Spleen (tissue), 7 donors: Measurements from ENCODE around the gene MARCHF2.

Source experiments
- CTCF ChIP-seq, 11 experiments: fragments of 200-600 bp in 7 of 11; fragments of 450-650 bp in 4 of 11; sonication (generic) in 4 of 11; IDR thresholded peaks in 8 of 11; conservative IDR thresholded peaks in 3 of 11; 1 replicate in 7 of 11; 2 replicates in 4 of 11; pipeline versions ENCODE4 v1.4.0 to v1.8.0; 2016 to 2021; ENCODE audit warnings: antibody characterized with exemption in 11 of 11, inconsistent platforms in 4 of 11, mild to moderate bottlenecking in 1 of 11
- POLR2A ChIP-seq, 3 donors: fragments of 450-650 bp; IDR thresholded peaks; one replicate each; pipeline ENCODE4 v1.5.1; 2017; ENCODE audit warnings: antibody characterized with exemption in 3 of 3, mild to moderate bottlenecking in 1 of 3
- POLR2AphosphoS5 ChIP-seq, 3 donors: sonication (generic); formaldehyde crosslinking; IDR thresholded peaks; one replicate each; pipeline ENCODE4 v1.5.1; 2017; ENCODE audit warnings: antibody characterized with exemption in 3 of 3
- donor health status: DM: no; HTN: no; CAD: no; lungs with moderate emphysema.
- donor health status: DM: no; HTN: no; CAD: no.
- donor health status: DM: no; HTN: no; CAD: no.

GRCh38 chr19:8445488-8446001 lies 32.4 kb downstream of the MARCHF2 start:
- no peak for TF ChIP-seq CTCF (IDR thresholded peaks at IDR 0.05 in 8 of 11, conservative IDR thresholded peaks at IDR 0.05 in 3 of 11)
- TF ChIP-seq POLR2A (IDR thresholded peaks at IDR 0.05): no peak
- peak in 2 of 3 donors; percentile 39 to 44 for TF ChIP-seq POLR2AphosphoS5 (IDR thresholded peaks at IDR 0.05)
